H1 (cell line): Measurements from ENCODE around the gene LLGL2. TPM values are rescaled to one million over a fixed set of nuclear protein-coding genes. Genes with fewer than 3 reads are reported as not detected.

ENCODE experiments used
- CEBPB ChIP-seq: IDR thresholded peaks from 2 replicates; pipeline ENCODE4 v1.6.1; 2012; ENCODE audit warnings: low read depth, low read length
- KDM1A ChIP-seq: fragments of 200-600, 300-600 bp; sonication (generic); IDR thresholded peaks from 2 replicates; pipeline ENCODE4 v1.7.1; 2016; ENCODE audit warnings: mild to moderate bottlenecking, low read length, borderline replicate concordance
- POU5F1 ChIP-seq: IDR thresholded peaks from 2 replicates; pipeline ENCODE4 v1.6.1; 2011; ENCODE audit warnings: low read depth, mild to moderate bottlenecking, low read length, moderate library complexity
- SRF ChIP-seq: IDR thresholded peaks from 2 replicates; pipeline ENCODE4 v1.6.1; 2011; ENCODE audit warnings: mild to moderate bottlenecking, low read depth, low read length, moderate library complexity
- ZNF274 ChIP-seq: IDR thresholded peaks from 2 replicates; pipeline ENCODE4 v1.7.0; 2012; ENCODE audit warnings: low read length, borderline replicate concordance; ENCODE audit errors: extremely low read depth
- polyA plus RNA-seq, 7 experiments: library from polyadenylated mRNA; depleted of rRNA in 3 of 7; stranded (reverse) in 5 of 7; unstranded in 2 of 7; fragments of >200 nt in 5 of 7; fragments of 200-250 nt in 2 of 7; gene quantifications; 1 replicate in 5 of 7; 2 replicates in 1 of 7; 4 replicates in 1 of 7; pipeline versions ENCODE4 v1.2.1 to v1.2.3, GENCODE V29; 2011 to 2013; ENCODE audit warnings: missing spikeins in 2 of 7, mixed read lengths in 2 of 7
- total RNA-seq: library from RNA; stranded (reverse); fragmentation: NEBNext Ultra II Directional; extraction: Animal tissue kit (Norgen Biotek cat#: 25700); gene quantifications from 2 replicates; pipeline ENCODE4 v1.2.1, GENCODE V29; 2021
- TF ChIP-seq, protein P1 (sequence below): IDR thresholded peaks from 2 replicates; pipeline ENCODE4 v1.6.1; 2012; ENCODE audit warnings: low read length, inconsistent platforms

Gene LLGL2
- total and polyA plus RNA-seq, 2 of the 8 experiments (the other 6 are each of a cell fraction or from before 2014, with no cell fraction given) = 64.5 to 77.1 TPM

DNA sequence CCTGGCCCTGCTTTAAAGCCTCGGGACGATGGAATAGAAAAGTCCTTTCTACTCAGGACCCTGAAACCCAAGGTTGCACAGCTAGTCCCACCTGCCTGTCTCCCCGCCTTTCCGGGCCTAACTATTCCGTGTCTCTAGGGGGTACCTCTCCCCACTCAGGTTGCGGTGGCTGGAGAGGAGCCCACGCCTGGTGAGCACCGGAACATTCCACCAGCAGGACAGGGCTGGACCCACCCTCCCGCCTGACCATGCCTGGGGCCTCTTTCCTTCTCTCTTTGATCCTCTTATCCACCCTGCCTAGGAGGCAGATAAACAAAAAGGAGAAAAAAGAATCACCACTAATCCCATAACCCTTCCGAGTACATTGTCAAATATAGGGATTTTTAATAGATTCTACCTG, 10.9 kb downstream of the LLGL2 start (continued):
- no peak for TF ChIP-seq CEBPB
- no peak for TF ChIP-seq ZNF274
- TF ChIP-seq KDM1A = no peak
- TF ChIP-seq, protein P1, sequence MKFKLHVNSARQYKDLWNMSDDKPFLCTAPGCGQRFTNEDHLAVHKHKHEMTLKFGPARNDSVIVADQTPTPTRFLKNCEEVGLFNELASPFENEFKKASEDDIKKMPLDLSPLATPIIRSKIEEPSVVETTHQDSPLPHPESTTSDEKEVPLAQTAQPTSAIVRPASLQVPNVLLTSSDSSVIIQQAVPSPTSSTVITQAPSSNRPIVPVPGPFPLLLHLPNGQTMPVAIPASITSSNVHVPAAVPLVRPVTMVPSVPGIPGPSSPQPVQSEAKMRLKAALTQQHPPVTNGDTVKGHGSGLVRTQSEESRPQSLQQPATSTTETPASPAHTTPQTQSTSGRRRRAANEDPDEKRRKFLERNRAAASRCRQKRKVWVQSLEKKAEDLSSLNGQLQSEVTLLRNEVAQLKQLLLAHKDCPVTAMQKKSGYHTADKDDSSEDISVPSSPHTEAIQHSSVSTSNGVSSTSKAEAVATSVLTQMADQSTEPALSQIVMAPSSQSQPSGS = no peak
- no peak for TF ChIP-seq POU5F1
- TF ChIP-seq SRF = no peak
